ENCODE data around the gene GALNT2. TPM values are rescaled to one million over a fixed set of nuclear protein-coding genes. Genes with fewer than 3 reads are reported as not detected.

Gene GALNT2
- total and polyA plus RNA-seq, 2 donors from 2014 or later: 20.2 to 59.2 TPM

GRCh38 chr1:230047114-230047865, 19.7 kb upstream of the GALNT2 start:
- intact Hi-C loops (cut with DNase I): no loop called here
- Histone ChIP-seq H3K4me1 (ENCODE audit: control insufficient read depth in 2 of 3, insufficient read depth in 2 of 3, low read depth in 1 of 3, low read length in 3 of 3) (no peaks in the 10 kb centered on the region), H3K27me3 (ENCODE audit: control insufficient read depth, insufficient read depth, low read length) (no peaks in the 10 kb centered on the region), H3K4me3 (ENCODE audit: low read length in 3 of 3) (no peak overlapping the region), H3K27ac (ENCODE audit: low read depth in 2 of 2, low read length in 2 of 2) (no peak overlapping the region), H3K36me3 (ENCODE audit: control insufficient read depth in 2 of 3, insufficient read depth in 3 of 3, low read length in 3 of 3) (no peaks in the 10 kb centered on the region), H3K9ac (ENCODE audit: low read length in 3 of 3) (no peak overlapping the region), H3K9me3 (ENCODE audit: control insufficient read depth in 2 of 3, insufficient read depth in 1 of 3, low read length in 3 of 3) (no peaks in the 10 kb centered on the region)
- FAIRE-seq: no peak
- no peak for TF ChIP-seq CTCF (IDR thresholded peaks at IDR 0.05; ENCODE audit: borderline replicate concordance, extremely low read depth, insufficient read depth)
- peak in 4 of 5 donors; percentile 54 to 74 (median 60) for DNase-seq

GRCh38 chr1:230048322-230048721, 18.7 kb upstream of the GALNT2 start:
- TF ChIP-seq CTCF (IDR thresholded peaks at IDR 0.05; ENCODE audit: borderline replicate concordance, extremely low read depth, insufficient read depth): no peak
- DNase-seq (no peak), FAIRE-seq (no peak)
- H3K27ac ChIP-seq (ENCODE audit: low read depth in 2 of 2, low read length in 2 of 2): no peak overlapping the region
- no peak overlapping the region for H3K4me3 ChIP-seq (ENCODE audit: low read length in 3 of 3)
- H3K9me3 ChIP-seq (ENCODE audit: control insufficient read depth in 2 of 3, insufficient read depth in 1 of 3, low read length in 3 of 3): no peaks in the 10 kb centered on the region
- intact Hi-C loops (cut with DNase I): no loop called here
- no peak overlapping the region for H3K9ac ChIP-seq (ENCODE audit: low read length in 3 of 3)
- H3K36me3 ChIP-seq (ENCODE audit: control insufficient read depth in 2 of 3, insufficient read depth in 3 of 3, low read length in 3 of 3): no peaks in the 10 kb centered on the region
- H3K4me1 ChIP-seq (ENCODE audit: control insufficient read depth in 2 of 3, insufficient read depth in 2 of 3, low read depth in 1 of 3, low read length in 3 of 3): no peaks in the 10 kb centered on the region
- H3K27me3 ChIP-seq (ENCODE audit: control insufficient read depth, insufficient read depth, low read length): no peaks in the 10 kb centered on the region

GRCh38 chr1:230048922-230049321, 18.1 kb upstream of the GALNT2 start:
- Histone ChIP-seq H3K9me3 (ENCODE audit: control insufficient read depth in 2 of 3, insufficient read depth in 1 of 3, low read length in 3 of 3) (no peaks in the 10 kb centered on the region), H3K27ac (ENCODE audit: low read depth in 2 of 2, low read length in 2 of 2) (no peak overlapping the region), H3K27me3 (ENCODE audit: control insufficient read depth, insufficient read depth, low read length) (no peaks in the 10 kb centered on the region), H3K4me3 (ENCODE audit: low read length in 3 of 3) (no peak overlapping the region), H3K4me1 (ENCODE audit: control insufficient read depth in 2 of 3, insufficient read depth in 2 of 3, low read depth in 1 of 3, low read length in 3 of 3) (no peaks in the 10 kb centered on the region), H3K36me3 (ENCODE audit: control insufficient read depth in 2 of 3, insufficient read depth in 3 of 3, low read length in 3 of 3) (no peaks in the 10 kb centered on the region), H3K9ac (ENCODE audit: low read length in 3 of 3) (no peak overlapping the region)
- FAIRE-seq (no peak), DNase-seq (no peak)
- no peak for TF ChIP-seq CTCF (IDR thresholded peaks at IDR 0.05; ENCODE audit: borderline replicate concordance, extremely low read depth, insufficient read depth)
- intact Hi-C loops (cut with DNase I): no loop called here

Measured in kidney (tissue), 14 donors.